K562 (cell line): Measurements from ENCODE around the gene E2F3. TPM values are rescaled to one million over a fixed set of nuclear protein-coding genes. Genes with fewer than 3 reads are reported as not detected.
A peak's percentile ranks its signal among the peaks of the same experiment; 100 is the strongest.

Experiments
- ATAC-seq: fragments of 200-7000 bp; cut with Tn5 transposase; 3 replicates; pipeline ENCODE4 v1.9.1; 2020; ENCODE audit warnings: moderate library complexity
- BruUV-seq: library from RNA; stranded (reverse); fragments of 400-500 nt; replicated peaks from 2 replicates; lab custom pipeline; 2021; lab: Mats Ljungman, UMichigan
- CTCF ChIA-PET: fragments of 300-600 bp; formaldehyde crosslinking; extraction: SDS; loops from one replicate; lab custom pipeline; 2021; ENCODE audit warnings: low intra/inter-chr PET ratio; lab: Yijun Ruan, JAX
- POLR2A ChIA-PET: fragments of 300-600, 350-650 bp; sonication (Branson Sonifier 250); formaldehyde crosslinking; extraction: SDS; loops from one replicate; lab custom pipeline; 2021; ENCODE audit warnings: antibody characterized with exemption, inconsistent platforms; lab: Yijun Ruan, JAX
- DNase-seq, 4 experiments: peaks; one replicate each; pipeline versions ENCODE4 v3.0.0 to v3.0.0-alpha.2; 2011 to 2018; ENCODE audit warnings: low spot score in 3 of 4, mixed read lengths in 3 of 4; ENCODE audit errors: extremely low read depth in 1 of 4
- FAIRE-seq: peaks from 2 replicates; lab custom pipeline; 2011; peaks lifted over from hg19 to GRCh38; lab: Jason Lieb, UNC
- H2AFZ ChIP-seq: 2 replicates; pipeline ENCODE4 v1.6.0; 2011; ENCODE audit warnings: low read depth, low read length, control low read depth, inconsistent platforms
- H3K27ac ChIP-seq: fragments of 200-600 bp; 3 replicates; pipeline ENCODE4 v1.8.0; 2011; ENCODE audit warnings: low read depth, mild to moderate bottlenecking, control low read depth, inconsistent platforms, low read length, moderate library complexity, mixed read lengths; ENCODE audit errors: extremely low read depth
- H3K27me3 ChIP-seq, 2 experiments: fragments of 300-600 bp in 1 of 2; 2 replicates in 1 of 2; 3 replicates in 1 of 2; pipeline versions ENCODE4 v1.6.0 to v1.8.0; 2011; ENCODE audit warnings: inconsistent platforms in 2 of 2, low read length in 2 of 2, mild to moderate bottlenecking in 1 of 2, mixed read lengths in 1 of 2, moderate library complexity in 1 of 2; ENCODE audit not compliant: control insufficient read depth in 2 of 2, insufficient read depth in 2 of 2
- H3K36me3 ChIP-seq: fragments of 300-600 bp; 3 replicates; pipeline ENCODE4 v1.8.0; 2011; ENCODE audit warnings: mild to moderate bottlenecking, low read length, inconsistent platforms; ENCODE audit not compliant: control insufficient read depth, insufficient read depth
- H3K4me1 ChIP-seq, 2 experiments: fragments of 200-600 bp in 1 of 2; replicated peaks in 1 of 2; 2 replicates in 1 of 2; 3 replicates in 1 of 2; pipeline versions ENCODE4 v1.5.1 to v1.8.0; 2011; ENCODE audit warnings: inconsistent platforms in 2 of 2, low read length in 2 of 2, mild to moderate bottlenecking in 1 of 2, mixed read lengths in 1 of 2, moderate library complexity in 1 of 2; ENCODE audit not compliant: control insufficient read depth in 2 of 2, insufficient read depth in 2 of 2
- H3K4me2 ChIP-seq: 2 replicates; pipeline ENCODE4 v1.6.1; 2011; ENCODE audit warnings: low read length, control low read depth, inconsistent platforms, mixed read lengths; ENCODE audit not compliant: insufficient read depth
- H3K4me3 ChIP-seq: fragments of 200-600 bp; sonication (generic), shearing (Covaris generic); 2 replicates; pipeline ENCODE4 v1.5.1; 2016; ENCODE audit warnings: control low read depth, inconsistent platforms
- H3K79me2 ChIP-seq: fragments of 200-600 bp; 3 replicates; pipeline ENCODE4 v1.8.0; 2011; ENCODE audit warnings: low read length, inconsistent platforms; ENCODE audit not compliant: control insufficient read depth, insufficient read depth
- H3K9ac ChIP-seq, 2 experiments: 2 replicates each; pipeline versions ENCODE4 v1.6.0 to v1.6.1; 2011; ENCODE audit warnings: low read depth in 2 of 2, low read length in 2 of 2, control low read depth in 1 of 2, inconsistent platforms in 1 of 2, mild to moderate bottlenecking in 1 of 2, mixed read lengths in 1 of 2; ENCODE audit not compliant: insufficient read depth in 1 of 2
- H3K9me1 ChIP-seq: one replicate; pipeline ENCODE4 v1.6.0; 2011; ENCODE audit warnings: inconsistent platforms, mild to moderate bottlenecking, low read length, moderate library complexity; ENCODE audit not compliant: control insufficient read depth, insufficient read depth
- H3K9me3 ChIP-seq: replicated peaks from 2 replicates; pipeline ENCODE4 v1.5.1; 2011; ENCODE audit warnings: low read depth, low read length, inconsistent platforms; ENCODE audit not compliant: control insufficient read depth, insufficient read depth
- H4K20me1 ChIP-seq: replicated peaks from 2 replicates; pipeline ENCODE4 v1.6.1; 2011; ENCODE audit warnings: low read length, inconsistent platforms, mixed read lengths; ENCODE audit not compliant: control insufficient read depth, insufficient read depth
- ARID1B ChIP-seq: fragments of 450-650 bp; IDR thresholded peaks from 2 replicates; pipeline ENCODE4 v1.6.1; 2016; ENCODE audit warnings: antibody characterized with exemption, mild to moderate bottlenecking, inconsistent platforms
- CBFA2T2 ChIP-seq: fragments of 450-650 bp; conservative IDR thresholded peaks from 2 replicates; pipeline ENCODE4 v1.6.1; 2017; ENCODE audit warnings: mild to moderate bottlenecking
- CBFA2T3 ChIP-seq: fragments of 450-650 bp; IDR thresholded peaks from 2 replicates; pipeline ENCODE4 v1.6.1; 2017
- DMBX1 ChIP-seq: fragments of 250-450 bp; sonication (Bioruptor Pico); IDR thresholded peaks from 2 replicates; pipeline ENCODE4 v1.8.0; 2022; ENCODE audit warnings: inconsistent platforms, mild to moderate bottlenecking, moderate library complexity, borderline replicate concordance
- HDAC2 ChIP-seq: fragments of 450-650 bp; IDR thresholded peaks from 2 replicates; pipeline ENCODE4 v1.6.1; 2016; ENCODE audit warnings: mild to moderate bottlenecking
- KDM1A ChIP-seq, 2 experiments: fragments of 450-650 bp; IDR thresholded peaks; 2 replicates each; pipeline ENCODE4 v1.6.1; 2016; ENCODE audit warnings: mild to moderate bottlenecking in 2 of 2
- RCOR1 ChIP-seq, 2 experiments: IDR thresholded peaks; 2 replicates each; pipeline ENCODE4 v1.6.1; 2012; ENCODE audit warnings: low read depth in 2 of 2, low read length in 2 of 2, borderline replicate concordance in 1 of 2, improper control_type of control experiment in 1 of 2
- TAL1 ChIP-seq: fragments of 450-650 bp; IDR thresholded peaks from 2 replicates; pipeline ENCODE4 v1.6.1; 2016; ENCODE audit warnings: mild to moderate bottlenecking
- TEAD4 ChIP-seq, 2 experiments: sonication (generic) in 1 of 2; formaldehyde crosslinking in 1 of 2; IDR thresholded peaks; 2 replicates each; pipeline versions ENCODE4 v1.6.1 to v1.8.0; 2012 to 2022; ENCODE audit warnings: borderline replicate concordance in 1 of 2, inconsistent platforms in 1 of 2, low read length in 1 of 2, mild to moderate bottlenecking in 1 of 2, missing genetic modification reagents in 1 of 2
- TSC22D4 ChIP-seq: fragments of 450-650 bp; IDR thresholded peaks from 2 replicates; pipeline ENCODE4 v1.6.1; 2016; ENCODE audit warnings: missing genetic modification characterization, missing biosample characterization, control low read depth
- VEZF1 ChIP-seq: fragments of 200-800 bp; sonication (Bioruptor generic); IDR thresholded peaks from 2 replicates; pipeline ENCODE4 v1.6.1; 2017; ENCODE audit warnings: missing genetic modification characterization, missing compliant biosample characterization
- ZNF41 ChIP-seq: fragments of 250-450 bp; sonication (Bioruptor Pico); conservative IDR thresholded peaks from 2 replicates; pipeline ENCODE4 v1.4.0; 2020; ENCODE audit warnings: mild to moderate bottlenecking
- WGBS: fragments of 100-300 bp; shearing (Covaris generic); methylation state at CpG from one replicate; pipeline ENCODE4 v1.1.6; 2016; ENCODE audit warnings: low coverage, mixed read lengths; ENCODE audit not compliant: insufficient coverage; ENCODE audit errors: missing lambda C conversion rate; 5-methylcytosine and 5-hydroxymethylcytosine counted together
- in situ Hi-C: fragments of 300-500 bp; cut with MboI; formaldehyde crosslinking; loops from 4 replicates; pipeline ENCODE4 v1.15.0; 2018; ENCODE audit warnings: inconsistent platforms, mixed read lengths
- intact Hi-C: fragments of 100-400 bp; cut with micrococcal nuclease; formaldehyde crosslinking; loops from 2 replicates; pipeline ENCODE4 v1.14.2; 2022
- polyA plus RNA-seq, 8 experiments: library from polyadenylated mRNA; depleted of rRNA in 4 of 8; stranded (reverse) in 5 of 8; unstranded in 3 of 8; fragments of >200 nt; fragmentation: Nextera tagmentation in 2 of 8; fragmentation: Illumina TruSeq in 1 of 8; extraction: Ambion mirVana in 2 of 8; extraction: Trizol in 1 of 8; gene quantifications; 2 replicates each; pipeline versions ENCODE4 v1.2.1 to v1.2.3, GENCODE V29; 2011 to 2014; ENCODE audit warnings: inconsistent platforms in 1 of 8, missing spikeins in 1 of 8
- total RNA-seq, 7 experiments: library from RNA; depleted of rRNA in 6 of 7; stranded (reverse); fragments of >200 nt in 6 of 7; fragmentation: Illumina TruSeq in 2 of 7; extraction: Trizol in 2 of 7; gene quantifications; 2 replicates each; pipeline versions ENCODE4 v1.2.1 to v1.2.3, GENCODE V29; 2011 to 2021; ENCODE audit warnings: low replicate concordance in 1 of 7
- TF ChIP-seq, protein P1 (sequence below): fragments of 450-650 bp; IDR thresholded peaks from one replicate; pipeline ENCODE4 v1.6.1; 2018; ENCODE audit warnings: mild to moderate bottlenecking, moderate library complexity; ENCODE audit not compliant: partially characterized antibody

The E2F3 gene
- total and polyA plus RNA-seq, 9 of the 15 experiments (the other 6 are each of a cell fraction or from before 2014, with no cell fraction given): 11.1 to 44.7 (median 27.2) TPM

DNA sequence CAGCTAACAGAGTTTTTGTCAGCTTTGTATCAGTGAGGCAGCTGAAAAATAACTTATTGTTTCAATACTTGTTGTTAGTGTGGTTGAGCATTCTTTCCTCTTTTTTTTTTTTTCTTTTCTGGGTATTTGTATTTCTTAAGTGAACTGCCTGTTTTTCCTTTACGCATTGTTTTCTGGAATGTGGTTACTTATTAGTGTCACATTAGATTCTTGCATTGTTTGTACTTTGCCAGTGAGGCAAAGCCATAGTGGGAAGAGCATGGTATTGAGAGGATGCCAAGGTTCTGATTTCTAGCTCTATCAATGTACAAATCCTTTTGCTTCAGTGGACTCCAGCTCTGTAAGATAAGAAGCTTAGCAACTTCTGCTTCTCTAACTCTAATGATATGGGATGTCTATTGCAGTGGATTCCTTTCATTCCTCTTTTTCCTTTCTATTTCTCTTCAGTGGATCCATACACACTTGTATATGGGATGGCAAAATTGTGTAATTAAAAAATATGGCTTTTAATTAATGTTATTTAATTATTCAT is 136.5 kb downstream of the E2F3 start:
- TF ChIP-seq ZNF41 (CRISPR knock-in tag) (no peak), TAL1 (peak; percentile 13; the same call in 1 of the 2 replicates), VEZF1 (CRISPR knock-in tag) (no peak), DMBX1 (CRISPR knock-in tag) (no peak), CBFA2T3 (peak; percentile 66), RCOR1 (IDR thresholded peaks at IDR 0.05; ENCODE audit: borderline replicate concordance in 1 of 2, low read depth in 2 of 2, low read length in 2 of 2) (peak in 1 of 2 experiments; percentile 54; a peak in 1 of 4 replicates), HDAC2 (0 out of 2 replicates have a peak, but pooled peaks have one; percentile 37), KDM1A (IDR thresholded peaks at IDR 0.05) (peak; percentile 77 to 78), TSC22D4 (tag) (0 out of 2 replicates have a peak, but pooled peaks have one; percentile 33), CBFA2T2 (peak; percentile 20), TEAD4 (IDR thresholded peaks at IDR 0.05; ENCODE audit: low read length) (0 out of 2 replicates have a peak, but pooled peaks have one; percentile 22), TEAD4 (CRISPR knock-in tag; IDR thresholded peaks at IDR 0.05; ENCODE audit: borderline replicate concordance) (no peak), ARID1B (peak; percentile 10; the same call in 1 of the 2 replicates)
- TF ChIP-seq, protein P1, sequence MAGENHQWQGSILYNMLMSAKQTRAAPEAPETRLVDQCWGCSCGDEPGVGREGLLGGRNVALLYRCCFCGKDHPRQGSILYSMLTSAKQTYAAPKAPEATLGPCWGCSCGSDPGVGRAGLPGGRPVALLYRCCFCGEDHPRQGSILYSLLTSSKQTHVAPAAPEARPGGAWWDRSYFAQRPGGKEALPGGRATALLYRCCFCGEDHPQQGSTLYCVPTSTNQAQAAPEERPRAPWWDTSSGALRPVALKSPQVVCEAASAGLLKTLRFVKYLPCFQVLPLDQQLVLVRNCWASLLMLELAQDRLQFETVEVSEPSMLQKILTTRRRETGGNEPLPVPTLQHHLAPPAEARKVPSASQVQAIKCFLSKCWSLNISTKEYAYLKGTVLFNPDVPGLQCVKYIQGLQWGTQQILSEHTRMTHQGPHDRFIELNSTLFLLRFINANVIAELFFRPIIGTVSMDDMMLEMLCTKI: no peak
- TF ChIP-seq, all 486 proteins: peak for 9
- ATAC-seq: no peak
- H3K4me2 ChIP-seq: no peak overlapping the region; the same call in 1 of the 2 replicates
- H3K27me3 ChIP-seq: no peaks in the 10 kb centered on the region
- no peaks in the 10 kb centered on the region for H3K9me1 ChIP-seq
- FAIRE-seq: no peak
- no peak overlapping the region for H3K9ac ChIP-seq
- in situ Hi-C loops: loop anchor here (10.0 kb wide), 1 partner anchor 443 kb away; no protein-coding TSS in a partner anchor
- ChIA-PET CTCF (no interaction called here), POLR2A (interaction anchor here (0.7 to 0.9 kb wide), 2 partner anchors 247 to 589 kb away, joined by 3 to 5 read pairs; no protein-coding TSS in a partner anchor)
- H3K4me3 ChIP-seq: no peak overlapping the region
- DNase-seq: no peak
- no TSS peak for BruUV-seq
- H2AFZ ChIP-seq: no peak overlapping the region
- peaks cover 75% of the 10 kb centered on the region for H3K79me2 ChIP-seq
- H3K27ac ChIP-seq: no peak overlapping the region
- peaks cover 61% of the 10 kb centered on the region for H3K36me3 ChIP-seq
- peaks cover 7 to 16% of the 10 kb centered on the region in 2 experiments; a peak in 3 of 5 replicates for H3K4me1 ChIP-seq
- WGBS: 93% methylated on average over 1 of the region's 1 CpG
- H4K20me1 ChIP-seq: 0 out of 2 replicates have a peak, but pooled peaks cover 4% of the 10 kb centered on the region
- 0 out of 2 replicates have a peak, but pooled peaks cover 2% of the 10 kb centered on the region for H3K9me3 ChIP-seq
- intact Hi-C loops: no loop called here
